Measurements from ENCODE around the gene FBLN2. TPM values are rescaled to one million over a fixed set of nuclear protein-coding genes. Genes with fewer than 3 reads are reported as not detected.

FBLN2 gene
- total and polyA plus RNA-seq, 2 of the 13 experiments (the other 11 are each of a cell fraction or from before 2014, with no cell fraction given), result not detected

- ChIA-PET CTCF (ENCODE audit: low intra/inter-chr PET ratio, low total read pairs) (no interaction called here), POLR2A (no interaction called here)
- TF ChIP-seq SATB2 (CRISPR knock-in tag; IDR thresholded peaks at IDR 0.05), result no peak
- TF ChIP-seq TCF7 (IDR thresholded peaks at IDR 0.05; ENCODE audit: low read depth), result no peak
- TF ChIP-seq ADNP (CRISPR knock-in tag; IDR thresholded peaks at IDR 0.05), result no peak
- TF ChIP-seq KDM2A (CRISPR knock-in tag; IDR thresholded peaks at IDR 0.05; ENCODE audit: borderline replicate concordance, low read depth), result peak; percentile 22; the same call in 1 of the 2 replicates
- TF ChIP-seq ZNF773 (CRISPR knock-in tag; IDR thresholded peaks at IDR 0.05; ENCODE audit: borderline replicate concordance), result no peak
- TF ChIP-seq ZGPAT (CRISPR knock-in tag; IDR thresholded peaks at IDR 0.05), result no peak
- TF ChIP-seq ATF5 (CRISPR knock-in tag; IDR thresholded peaks at IDR 0.05; ENCODE audit: low read depth), result no peak
- TF ChIP-seq SYNCRIP (IDR thresholded peaks at IDR 0.05; ENCODE audit: insufficient read depth, low read depth, low read length), result no peak
- TF ChIP-seq YEATS2 (CRISPR knock-in tag; IDR thresholded peaks at IDR 0.05; ENCODE audit: borderline replicate concordance), result no peak
- no peak for TF ChIP-seq KDM3A (CRISPR knock-in tag; IDR thresholded peaks at IDR 0.05; ENCODE audit: low read depth)
- no peak for TF ChIP-seq ZSCAN9 (CRISPR knock-in tag; IDR thresholded peaks at IDR 0.05; ENCODE audit: borderline replicate concordance)
- no peak for TF ChIP-seq CREM (IDR thresholded peaks at IDR 0.05)
- no peak for TF ChIP-seq CREM (CRISPR knock-in tag; IDR thresholded peaks at IDR 0.05)
- no peak for TF ChIP-seq ZNF660 (CRISPR knock-in tag; IDR thresholded peaks at IDR 0.05; ENCODE audit: borderline replicate concordance, low read depth)
- TF ChIP-seq SP2 (CRISPR knock-in tag; IDR thresholded peaks at IDR 0.05), result no peak
- TF ChIP-seq, protein P1, sequence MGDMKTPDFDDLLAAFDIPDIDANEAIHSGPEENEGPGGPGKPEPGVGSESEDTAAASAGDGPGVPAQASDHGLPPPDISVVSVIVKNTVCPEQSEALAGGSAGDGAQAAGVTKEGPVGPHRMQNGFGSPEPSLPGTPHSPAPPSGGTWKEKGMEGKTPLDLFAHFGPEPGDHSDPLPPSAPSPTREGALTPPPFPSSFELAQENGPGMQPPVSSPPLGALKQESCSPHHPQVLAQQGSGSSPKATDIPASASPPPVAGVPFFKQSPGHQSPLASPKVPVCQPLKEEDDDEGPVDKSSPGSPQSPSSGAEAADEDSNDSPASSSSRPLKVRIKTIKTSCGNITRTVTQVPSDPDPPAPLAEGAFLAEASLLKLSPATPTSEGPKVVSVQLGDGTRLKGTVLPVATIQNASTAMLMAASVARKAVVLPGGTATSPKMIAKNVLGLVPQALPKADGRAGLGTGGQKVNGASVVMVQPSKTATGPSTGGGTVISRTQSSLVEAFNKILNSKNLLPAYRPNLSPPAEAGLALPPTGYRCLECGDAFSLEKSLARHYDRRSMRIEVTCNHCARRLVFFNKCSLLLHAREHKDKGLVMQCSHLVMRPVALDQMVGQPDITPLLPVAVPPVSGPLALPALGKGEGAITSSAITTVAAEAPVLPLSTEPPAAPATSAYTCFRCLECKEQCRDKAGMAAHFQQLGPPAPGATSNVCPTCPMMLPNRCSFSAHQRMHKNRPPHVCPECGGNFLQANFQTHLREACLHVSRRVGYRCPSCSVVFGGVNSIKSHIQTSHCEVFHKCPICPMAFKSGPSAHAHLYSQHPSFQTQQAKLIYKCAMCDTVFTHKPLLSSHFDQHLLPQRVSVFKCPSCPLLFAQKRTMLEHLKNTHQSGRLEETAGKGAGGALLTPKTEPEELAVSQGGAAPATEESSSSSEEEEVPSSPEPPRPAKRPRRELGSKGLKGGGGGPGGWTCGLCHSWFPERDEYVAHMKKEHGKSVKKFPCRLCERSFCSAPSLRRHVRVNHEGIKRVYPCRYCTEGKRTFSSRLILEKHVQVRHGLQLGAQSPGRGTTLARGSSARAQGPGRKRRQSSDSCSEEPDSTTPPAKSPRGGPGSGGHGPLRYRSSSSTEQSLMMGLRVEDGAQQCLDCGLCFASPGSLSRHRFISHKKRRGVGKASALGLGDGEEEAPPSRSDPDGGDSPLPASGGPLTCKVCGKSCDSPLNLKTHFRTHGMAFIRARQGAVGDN (CRISPR knock-in tag; IDR thresholded peaks at IDR 0.05), result peak; percentile 11; the same call in 1 of the 2 replicates
- TF ChIP-seq ZFP91 (CRISPR knock-in tag; IDR thresholded peaks at IDR 0.05; ENCODE audit: borderline replicate concordance), result 0 out of 2 replicates have a peak, but pooled peaks have one; percentile 2
Measured at GRCh38 chr3:13507570-13508339, 41.2 kb upstream of the FBLN2 start.

More at GRCh38 chr3:13507570-13508339, 41.2 kb upstream of the FBLN2 start:
- DNase-seq (ENCODE audit: low spot score) (no peak), ATAC-seq (peak; percentile 46), FAIRE-seq (no peak)
- no peak overlapping the region for H3K9ac ChIP-seq (ENCODE audit: insufficient read depth, low read depth, low read length)
- H3K27ac ChIP-seq (ENCODE audit: extremely low read length, insufficient read depth, low read length), result no peak overlapping the region
- H3K79me2 ChIP-seq (ENCODE audit: insufficient read depth, low read length), result no peaks in the 10 kb centered on the region
- H3K9me3 ChIP-seq (ENCODE audit: low read length), result no peaks in the 10 kb centered on the region
- H3K36me3 ChIP-seq (replicated peaks in 1 of 2; ENCODE audit: control insufficient read depth in 1 of 2, insufficient read depth in 2 of 2, low read length in 2 of 2), result peaks cover 2% of the 10 kb centered on the region in 2 experiments; a peak in 1 of 5 replicates
- peaks cover 3 to 21% of the 10 kb centered on the region in 2 experiments; a peak in 4 of 5 replicates for H3K27me3 ChIP-seq (ENCODE audit: control insufficient read depth in 1 of 2, insufficient read depth in 2 of 2, low read length in 2 of 2)
- H3K4me2 ChIP-seq (ENCODE audit: low read depth, low read length), result no peak overlapping the region
- peaks cover 17% of the 10 kb centered on the region for H3K4me1 ChIP-seq (ENCODE audit: insufficient read depth, low read length)
- BruUV-seq (replicated peaks), result no TSS peak
- no peak overlapping the region for H3K4me3 ChIP-seq (replicated peaks in 1 of 3; ENCODE audit: insufficient read depth in 1 of 3, low read depth in 2 of 3, low read length in 3 of 3)
- H4K20me1 ChIP-seq (ENCODE audit: insufficient read depth, low read length), result peaks cover 3% of the 10 kb centered on the region; the same call in 1 of the 2 replicates
- H2AFZ ChIP-seq (ENCODE audit: low read length), result no peak overlapping the region
- in situ Hi-C loops (cut with HindIII; ENCODE audit: extremely low pct_ligation_motif_present, low pct_unique_long_range_greater_than_20kb) (no loop called here), intact Hi-C loops (cut with micrococcal nuclease; ENCODE audit: unreplicated experiment) (no loop called here)
- WGBS (ENCODE audit: low lambda C conversion rate), result 79% methylated on average over 11 of the region's 20 CpGs

Data from HepG2 (cell line).